Measurements from ENCODE around the gene ASPRV1. TPM values are rescaled to one million over a fixed set of nuclear protein-coding genes. Genes with fewer than 3 reads are reported as not detected.

The ASPRV1 gene
- total and polyA plus RNA-seq, 3 donors from 2014 or later = 3.5 to 9.2 (median 8.2) TPM

GRCh38 chr2:69989441-69990105, 28.1 kb upstream of the ASPRV1 start:
- Histone ChIP-seq H3K27ac (no peak overlapping the region), H3K36me3 (ENCODE audit: low read depth, missing control alignments) (no peaks in the 10 kb centered on the region), H3K4me3 (no peak overlapping the region), H3K9me3 (no peaks in the 10 kb centered on the region), H3K27me3 (no peaks in the 10 kb centered on the region), H3K4me1 (no peaks in the 10 kb centered on the region)
- WGBS, 2 donors = 90 to 92% methylated on average over 7 to 12 of the region's 12 CpGs
- TF ChIP-seq CTCF (IDR thresholded peaks at IDR 0.05) (no peak), POLR2A (IDR thresholded peaks at IDR 0.05) (no peak)
- no peak for DNase-seq
- intact Hi-C loops (cut with DNase I; ENCODE audit: low total_unique reads) = no loop called here

- Histone ChIP-seq H3K27me3 (no peaks in the 10 kb centered on the region), H3K27ac (no peak overlapping the region), H3K4me1 (no peaks in the 10 kb centered on the region), H3K9me3 (no peaks in the 10 kb centered on the region), H3K4me3 (no peak overlapping the region), H3K36me3 (ENCODE audit: low read depth, missing control alignments) (no peaks in the 10 kb centered on the region)
- TF ChIP-seq CTCF (IDR thresholded peaks at IDR 0.05) (no peak), POLR2A (IDR thresholded peaks at IDR 0.05) (no peak)
- DNase-seq = no peak
- WGBS, 2 donors = 84 to 92% methylated on average over 3 of the region's 3 CpGs
- intact Hi-C loops (cut with DNase I; ENCODE audit: low total_unique reads) = no loop called here
Measured at GRCh38 chr2:69989009-69989408, 27.6 kb upstream of the ASPRV1 start.

GRCh38 chr2:69988086-69988635, 26.7 kb upstream of the ASPRV1 start:
- 90 to 98% methylated on average over 5 of the region's 5 CpGs for WGBS, 2 donors

DNA sequence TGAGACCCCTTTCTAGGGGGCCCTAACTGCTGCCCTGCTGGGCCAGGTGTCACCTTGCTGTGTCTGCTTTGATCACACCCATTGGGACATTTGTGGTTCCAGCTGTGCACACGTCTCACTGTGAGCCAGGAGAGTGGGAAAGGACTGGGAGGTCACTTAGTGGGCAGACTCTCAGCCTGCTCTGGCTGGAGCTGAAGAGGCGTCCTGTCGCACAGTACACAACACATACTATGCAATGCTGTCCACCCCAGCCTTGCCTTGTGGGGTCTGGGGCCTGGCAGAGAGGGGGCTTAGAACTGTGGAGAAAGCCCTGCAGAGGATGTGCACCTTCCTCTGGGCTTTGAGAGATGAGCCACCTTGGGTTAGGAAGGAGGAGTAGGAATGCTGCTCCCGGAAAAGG, 25.3 kb upstream of the ASPRV1 start:
- intact Hi-C loops (cut with DNase I; ENCODE audit: low total_unique reads) = no loop called here
- Histone ChIP-seq H3K4me1 (no peaks in the 10 kb centered on the region), H3K27ac (no peak overlapping the region), H3K9me3 (no peaks in the 10 kb centered on the region), H3K36me3 (ENCODE audit: low read depth, missing control alignments) (no peaks in the 10 kb centered on the region), H3K4me3 (no peak overlapping the region), H3K27me3 (no peaks in the 10 kb centered on the region)
- no peak for TF ChIP-seq CTCF (IDR thresholded peaks at IDR 0.05)
- TF ChIP-seq POLR2A (IDR thresholded peaks at IDR 0.05) = no peak
- no peak for DNase-seq
- 95% methylated on average over 3 to 4 of the region's 4 CpGs for WGBS, 2 donors

More at GRCh38 chr2:69988086-69988635, 26.7 kb upstream of the ASPRV1 start:
- intact Hi-C loops (cut with DNase I; ENCODE audit: low total_unique reads) = no loop called here
- Histone ChIP-seq H3K27me3 (no peaks in the 10 kb centered on the region), H3K4me1 (no peaks in the 10 kb centered on the region), H3K4me3 (no peak overlapping the region), H3K36me3 (ENCODE audit: low read depth, missing control alignments) (no peaks in the 10 kb centered on the region), H3K9me3 (no peaks in the 10 kb centered on the region), H3K27ac (no peak overlapping the region)
- TF ChIP-seq CTCF (IDR thresholded peaks at IDR 0.05) (no peak), POLR2A (IDR thresholded peaks at IDR 0.05) (no peak)
- DNase-seq = no peak

DNA sequence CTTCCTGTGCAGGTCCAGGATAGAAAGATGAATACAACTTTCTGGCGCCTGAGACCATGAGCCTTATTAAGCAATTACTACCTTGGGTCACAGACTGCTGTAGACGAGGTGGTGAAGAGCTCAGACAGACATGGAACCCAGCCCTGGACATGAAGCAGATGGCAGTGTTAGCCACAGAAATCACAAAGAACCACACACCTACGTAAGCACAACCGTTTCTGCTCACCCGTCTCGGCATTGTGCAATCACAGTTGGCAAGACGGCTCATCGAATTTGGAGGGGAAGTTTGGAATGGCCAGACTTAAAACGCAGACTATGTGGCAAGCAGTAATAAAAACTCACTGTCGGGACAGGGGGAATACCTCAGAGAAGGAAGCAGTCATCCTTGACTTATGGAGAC, 24.3 kb upstream of the ASPRV1 start:
- intact Hi-C loops (cut with DNase I; ENCODE audit: low total_unique reads) = no loop called here
- no peak overlapping the region for H3K27ac ChIP-seq
- peak; percentile 31 for DNase-seq
- no peak overlapping the region for H3K4me3 ChIP-seq
- no peaks in the 10 kb centered on the region for H3K4me1 ChIP-seq
- H3K27me3 ChIP-seq = no peaks in the 10 kb centered on the region
- H3K36me3 ChIP-seq (ENCODE audit: low read depth, missing control alignments) = no peaks in the 10 kb centered on the region
- no peaks in the 10 kb centered on the region for H3K9me3 ChIP-seq
- TF ChIP-seq CTCF (IDR thresholded peaks at IDR 0.05) = no peak
- no peak for TF ChIP-seq POLR2A (IDR thresholded peaks at IDR 0.05)
- WGBS, 2 donors = 85 to 93% methylated on average over 10 of the region's 10 CpGs

Measured in testis (tissue), 3 donors.